Measurements from ENCODE around the gene GPR155. TPM values are rescaled to one million over a fixed set of nuclear protein-coding genes. Genes with fewer than 3 reads are reported as not detected.

GPR155 gene
- total RNA-seq, 4 donors from 2014 or later: 20.6 to 31.2 (median 26.0) TPM

DNA sequence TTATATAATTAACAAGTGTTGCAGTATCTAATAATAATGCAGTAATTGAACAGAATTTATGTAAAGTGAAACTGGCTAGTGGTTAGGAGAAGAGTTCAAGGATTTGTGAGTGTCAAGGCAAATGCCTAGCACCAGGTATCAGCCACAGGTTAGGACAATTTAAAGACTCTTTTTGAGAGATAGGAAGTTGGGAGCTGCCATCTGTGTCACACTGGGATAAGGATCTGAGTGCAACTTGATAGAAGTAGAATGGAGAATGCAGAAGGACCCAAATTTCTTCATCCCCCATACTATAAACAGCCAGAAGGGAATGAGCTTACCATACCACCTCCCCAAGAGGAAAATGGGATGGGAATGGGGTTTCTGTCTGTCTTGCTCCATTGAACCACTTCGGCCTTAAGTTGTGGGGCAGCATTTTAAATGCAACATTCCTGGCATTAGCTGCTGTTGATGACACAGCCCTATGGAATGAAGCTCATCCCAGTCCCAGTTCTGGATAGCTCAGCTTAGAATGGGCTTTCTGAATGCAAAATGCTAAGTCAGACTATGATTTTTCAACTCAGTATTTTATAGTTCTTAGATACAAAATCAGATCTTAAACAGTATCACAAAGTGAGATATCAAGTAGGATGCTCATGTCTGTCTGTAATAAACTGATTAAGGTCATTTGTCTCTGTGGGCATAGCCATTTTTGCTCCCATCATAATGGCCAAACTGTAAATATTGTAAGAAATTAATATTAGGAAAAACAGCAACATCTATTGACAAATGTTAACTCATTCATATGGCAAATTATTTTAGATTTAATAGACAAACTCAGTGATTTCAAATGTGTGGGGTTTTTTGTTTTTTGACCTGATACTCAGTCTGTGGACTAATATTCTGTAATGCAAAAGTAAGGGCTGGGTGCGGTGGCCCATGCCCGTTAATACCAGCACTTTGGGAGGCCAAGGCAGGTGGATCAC lies 44.0 kb downstream of the GPR155 start:
- DNase-seq (ENCODE audit: low spot score in 2 of 2): no peak
- Histone ChIP-seq H3K4me3 (no peak overlapping the region), H3K4me1 (peaks cover 4% of the 10 kb centered on the region), H3K36me3 (peaks cover 27% of the 10 kb centered on the region), H3K9me3 (no peaks in the 10 kb centered on the region), H3K27me3 (no peaks in the 10 kb centered on the region), H3K27ac (no peak overlapping the region)
- TF ChIP-seq POLR2A (IDR thresholded peaks at IDR 0.05) (no peak), EP300 (IDR thresholded peaks at IDR 0.05) (no peak), POLR2AphosphoS5 (IDR thresholded peaks at IDR 0.05) (no peak), CTCF (IDR thresholded peaks at IDR 0.05) (no peak)
- 75% methylated on average over 3 of the region's 3 CpGs for WGBS

- Histone ChIP-seq H3K4me3 (no peak overlapping the region), H3K27ac (no peak overlapping the region), H3K9me3 (no peaks in the 10 kb centered on the region), H3K4me1 (peaks cover 4% of the 10 kb centered on the region), H3K36me3 (peaks cover 25% of the 10 kb centered on the region), H3K27me3 (no peaks in the 10 kb centered on the region)
- no peak for TF ChIP-seq CTCF (IDR thresholded peaks at IDR 0.05)
- no peak for TF ChIP-seq EP300 (IDR thresholded peaks at IDR 0.05)
- TF ChIP-seq POLR2A (IDR thresholded peaks at IDR 0.05): no peak
- TF ChIP-seq POLR2AphosphoS5 (IDR thresholded peaks at IDR 0.05): no peak
- no peak for DNase-seq (ENCODE audit: low spot score in 2 of 2)
- WGBS: 85% methylated on average over 2 of the region's 2 CpGs
Observed at GRCh38 chr2:174439950-174440349, 46.9 kb downstream of the GPR155 start.

- DNase-seq (ENCODE audit: low spot score in 2 of 2): no peak
- 90% methylated on average over 2 of the region's 2 CpGs for WGBS
- Histone ChIP-seq H3K27me3 (no peaks in the 10 kb centered on the region), H3K9me3 (no peaks in the 10 kb centered on the region), H3K36me3 (peaks cover 20% of the 10 kb centered on the region), H3K4me1 (peaks cover 4% of the 10 kb centered on the region), H3K27ac (no peak overlapping the region), H3K4me3 (no peak overlapping the region)
- TF ChIP-seq EP300 (IDR thresholded peaks at IDR 0.05) (no peak), POLR2A (IDR thresholded peaks at IDR 0.05) (no peak), POLR2AphosphoS5 (IDR thresholded peaks at IDR 0.05) (no peak), CTCF (IDR thresholded peaks at IDR 0.05) (no peak)
Observed at GRCh38 chr2:174439323-174439722, 47.5 kb downstream of the GPR155 start.

GRCh38 chr2:174438146-174438886 lies 48.5 kb downstream of the GPR155 start:
- Histone ChIP-seq H3K27ac (no peak overlapping the region), H3K36me3 (peaks cover 20% of the 10 kb centered on the region), H3K4me3 (no peak overlapping the region), H3K9me3 (no peaks in the 10 kb centered on the region), H3K27me3 (no peaks in the 10 kb centered on the region), H3K4me1 (peaks cover 4% of the 10 kb centered on the region)
- no peak for DNase-seq (ENCODE audit: low spot score in 2 of 2)
- TF ChIP-seq POLR2AphosphoS5 (IDR thresholded peaks at IDR 0.05): no peak
- no peak for TF ChIP-seq POLR2A (IDR thresholded peaks at IDR 0.05)
- no peak for TF ChIP-seq EP300 (IDR thresholded peaks at IDR 0.05)
- no peak for TF ChIP-seq CTCF (IDR thresholded peaks at IDR 0.05)
- 73% methylated on average over 13 of the region's 13 CpGs for WGBS

GRCh38 chr2:174436351-174436750 lies 50.5 kb downstream of the GPR155 start:
- H3K4me3 ChIP-seq: no peak overlapping the region
- no peak for TF ChIP-seq EP300 (IDR thresholded peaks at IDR 0.05)
- no peaks in the 10 kb centered on the region for H3K4me1 ChIP-seq
- H3K27ac ChIP-seq: no peak overlapping the region
- peaks cover 14% of the 10 kb centered on the region for H3K36me3 ChIP-seq
- H3K27me3 ChIP-seq: no peaks in the 10 kb centered on the region
- DNase-seq (ENCODE audit: low spot score in 2 of 2): no peak
- no peaks in the 10 kb centered on the region for H3K9me3 ChIP-seq

Measured in suprapubic skin (tissue), 4 donors.